NCI-H2227 (cell line): ENCODE data around the gene DCHS1.

Experiments used
- DNase-seq: peaks from one replicate; lab custom pipeline; 2025; ENCODE audit not compliant: unreplicated experiment; lab: John Stamatoyannopoulos, UW

The DCHS1 gene

GRCh38 chr11:6615046-6615445 lies 40.6 kb downstream of the DCHS1 start:
- no peak for DNase-seq

GRCh38 chr11:6614446-6614845 lies 41.2 kb downstream of the DCHS1 start:
- no peak for DNase-seq

- no peak for DNase-seq
Observed at GRCh38 chr11:6613496-6613895, 42.1 kb downstream of the DCHS1 start.

GRCh38 chr11:6612213-6613041 lies 43.2 kb downstream of the DCHS1 start, which contains the start of gene TAF10:
Gene TAF10 (minus strand): TSS chr11:6612216. CDS start chr11:6612189, 27 bp downstream.
- DNase-seq = peak; percentile 98

GRCh38 chr11:6611963-6612212 lies 43.7 kb downstream of the DCHS1 start:
- DNase-seq = no peak

- peak; percentile 57 for DNase-seq
Observed at GRCh38 chr11:6611092-6611962, 44.3 kb downstream of the DCHS1 start.

- DNase-seq = no peak
Observed at GRCh38 chr11:6610591-6610990, 45.0 kb downstream of the DCHS1 start.

- DNase-seq = no peak
Observed at GRCh38 chr11:6609502-6610015, 46.0 kb downstream of the DCHS1 start.

- no peak for DNase-seq
Observed at GRCh38 chr11:6608726-6609501, 46.7 kb downstream of the DCHS1 start.

GRCh38 chr11:6608011-6608410 lies 47.6 kb downstream of the DCHS1 start:
- no peak for DNase-seq

GRCh38 chr11:6607190-6607795 lies 48.3 kb downstream of the DCHS1 start:
- DNase-seq = no peak

- DNase-seq = peak; percentile 87
Observed at GRCh38 chr11:6606471-6607189, 49.0 kb downstream of the DCHS1 start.

GRCh38 chr11:6604790-6605189 lies 50.8 kb downstream of the DCHS1 start:
- no peak for DNase-seq

GRCh38 chr11:6604081-6604626 lies 51.5 kb downstream of the DCHS1 start:
- DNase-seq = peak; percentile 58

- peak; percentile 96 for DNase-seq
Observed at GRCh38 chr11:6603287-6604080, 52.1 kb downstream of the DCHS1 start, which contains the start of the genes ILK and RRP8. Gene ILK (plus strand): TSS chr11:6603774. CDS start chr11:6604272, 498 bp downstream. Gene RRP8 (minus strand): TSS chr11:6603616. CDS start chr11:6603502, 114 bp downstream.

- no peak for DNase-seq
Observed at GRCh38 chr11:6602096-6602940, 53.3 kb downstream of the DCHS1 start.

- DNase-seq = no peak
Observed at GRCh38 chr11:6601041-6601461, 54.6 kb downstream of the DCHS1 start.

GRCh38 chr11:6599881-6600390 lies 55.7 kb downstream of the DCHS1 start:
- DNase-seq = no peak
